Fibroblast of villous mesenchyme (primary cell): ENCODE results near the gene VAV1. TPM values are rescaled to one million over a fixed set of nuclear protein-coding genes. Genes with fewer than 3 reads are reported as not detected.
"Not testable (repeated sequence)": the region's sequence is repeated elsewhere in the genome, so short reads cannot be mapped to it uniquely, and the experiment has no call there.

ENCODE experiments used
- DNase-seq: peaks from one replicate; pipeline ENCODE4 v3.0.0-alpha.2; 2010; ENCODE audit warnings: low read depth
- H3K4me3 ChIP-seq: 2 replicates; pipeline ENCODE4 v1.5.1; 2011; ENCODE audit warnings: low read depth, mild to moderate bottlenecking, low read length
- total RNA-seq: library from RNA; depleted of rRNA; stranded (reverse); fragments of >200 nt; gene quantifications from 2 replicates; pipeline ENCODE4 v1.2.3, GENCODE V29; 2012
- TF ChIP-seq, protein P1 (sequence below): IDR thresholded peaks from 2 replicates; pipeline ENCODE4 v1.5.1; 2012; ENCODE audit warnings: low read depth, mild to moderate bottlenecking, low read length; ENCODE audit not compliant: insufficient read depth

VAV1 gene
- total RNA-seq, 1 donor = not detected

DNA sequence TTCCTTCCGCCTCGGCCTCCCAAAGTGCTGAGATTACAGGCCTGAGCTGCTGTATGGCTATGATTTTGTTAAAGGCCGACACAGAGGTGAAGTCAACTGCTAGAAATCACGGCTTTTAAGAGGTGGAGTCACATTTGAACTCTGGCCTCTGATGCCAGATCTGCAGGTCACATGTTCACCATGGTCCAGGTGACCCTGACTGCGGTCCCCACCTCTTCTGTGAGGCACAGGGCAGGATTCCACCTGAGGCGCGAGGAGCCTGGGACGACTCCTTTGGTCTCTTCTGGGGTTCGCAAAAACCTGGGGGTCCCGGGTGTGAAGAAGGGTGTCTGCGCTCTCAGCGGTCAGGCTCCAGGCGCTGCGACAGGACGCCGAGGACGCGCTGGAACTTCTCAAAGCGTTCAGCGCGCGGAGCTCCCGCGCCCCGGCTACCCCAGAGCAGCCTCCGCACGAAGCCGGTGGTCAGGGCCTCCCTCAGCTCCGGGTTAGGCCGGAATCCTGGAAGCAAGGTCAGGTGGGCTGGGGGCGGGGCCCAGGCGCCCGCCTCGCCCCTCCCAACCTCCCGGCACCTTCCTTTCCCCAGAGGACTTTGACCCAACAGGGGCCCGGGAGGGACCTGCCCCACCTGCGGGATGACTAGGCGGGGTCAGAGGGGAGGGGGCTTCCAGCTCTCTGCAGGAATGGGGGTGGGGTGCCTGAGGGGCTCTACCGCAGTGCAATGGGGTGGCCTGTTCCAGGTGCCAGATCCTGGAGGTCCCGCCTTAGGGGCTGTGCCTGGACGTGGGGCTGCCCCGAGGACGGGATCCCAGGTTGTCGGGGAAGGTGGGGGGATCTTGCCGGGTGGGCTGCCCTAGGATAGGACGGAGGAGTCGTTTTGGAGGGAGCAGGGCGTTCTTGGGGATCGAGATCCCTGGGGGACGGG is 20.0 kb upstream of the VAV1 start:
- DNase-seq = no peak
- peak overlapping the region; percentile 51 for H3K4me3 ChIP-seq
- TF ChIP-seq, protein P1, sequence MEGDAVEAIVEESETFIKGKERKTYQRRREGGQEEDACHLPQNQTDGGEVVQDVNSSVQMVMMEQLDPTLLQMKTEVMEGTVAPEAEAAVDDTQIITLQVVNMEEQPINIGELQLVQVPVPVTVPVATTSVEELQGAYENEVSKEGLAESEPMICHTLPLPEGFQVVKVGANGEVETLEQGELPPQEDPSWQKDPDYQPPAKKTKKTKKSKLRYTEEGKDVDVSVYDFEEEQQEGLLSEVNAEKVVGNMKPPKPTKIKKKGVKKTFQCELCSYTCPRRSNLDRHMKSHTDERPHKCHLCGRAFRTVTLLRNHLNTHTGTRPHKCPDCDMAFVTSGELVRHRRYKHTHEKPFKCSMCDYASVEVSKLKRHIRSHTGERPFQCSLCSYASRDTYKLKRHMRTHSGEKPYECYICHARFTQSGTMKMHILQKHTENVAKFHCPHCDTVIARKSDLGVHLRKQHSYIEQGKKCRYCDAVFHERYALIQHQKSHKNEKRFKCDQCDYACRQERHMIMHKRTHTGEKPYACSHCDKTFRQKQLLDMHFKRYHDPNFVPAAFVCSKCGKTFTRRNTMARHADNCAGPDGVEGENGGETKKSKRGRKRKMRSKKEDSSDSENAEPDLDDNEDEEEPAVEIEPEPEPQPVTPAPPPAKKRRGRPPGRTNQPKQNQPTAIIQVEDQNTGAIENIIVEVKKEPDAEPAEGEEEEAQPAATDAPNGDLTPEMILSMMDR = no peak

DNA sequence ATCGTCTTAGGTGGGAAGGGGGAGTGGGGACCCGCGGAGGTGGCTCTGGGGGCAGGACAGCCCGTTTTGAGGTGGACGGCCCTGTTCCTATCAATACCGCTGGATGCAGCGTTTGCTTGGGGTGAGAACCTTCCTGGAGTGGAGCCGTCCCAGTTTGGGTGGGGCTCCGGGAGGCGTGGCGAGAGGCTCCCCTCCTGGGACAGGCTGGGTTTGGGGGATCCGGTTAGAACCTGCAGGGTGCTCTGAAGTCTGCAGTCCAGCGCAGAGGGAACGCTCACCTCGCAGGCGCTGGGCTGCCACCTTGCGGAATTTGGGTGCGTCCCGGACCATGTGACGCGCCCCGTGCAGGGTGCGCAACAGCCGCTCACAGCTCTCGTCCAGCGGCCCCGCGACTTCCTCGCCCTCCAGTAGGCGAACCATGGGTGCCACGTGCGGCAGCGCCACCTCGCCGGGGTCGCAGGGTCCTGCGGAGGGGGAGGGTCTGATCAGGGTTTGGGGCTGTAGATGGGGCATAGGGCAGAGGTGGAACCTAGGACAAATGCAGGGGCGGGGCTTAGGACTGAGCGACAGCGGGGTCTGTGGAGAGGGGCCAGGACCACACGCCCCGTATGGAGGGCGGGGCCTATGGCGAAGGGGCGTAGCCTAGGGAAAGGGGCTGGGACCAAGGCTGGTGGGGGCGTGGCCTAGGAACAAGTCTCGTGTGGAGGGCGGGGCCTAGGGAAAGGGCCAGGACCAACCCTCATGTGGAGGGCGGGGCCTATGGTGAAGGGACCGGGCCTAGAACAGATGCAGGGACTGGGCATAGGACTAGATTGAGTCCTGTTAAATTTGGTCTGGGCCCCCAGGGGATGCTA is 19.1 kb upstream of the VAV1 start:
- TF ChIP-seq, protein P1 = peak; percentile 32
- DNase-seq = peak; percentile 67
- H3K4me3 ChIP-seq = peak overlapping the region; percentile 51

DNA sequence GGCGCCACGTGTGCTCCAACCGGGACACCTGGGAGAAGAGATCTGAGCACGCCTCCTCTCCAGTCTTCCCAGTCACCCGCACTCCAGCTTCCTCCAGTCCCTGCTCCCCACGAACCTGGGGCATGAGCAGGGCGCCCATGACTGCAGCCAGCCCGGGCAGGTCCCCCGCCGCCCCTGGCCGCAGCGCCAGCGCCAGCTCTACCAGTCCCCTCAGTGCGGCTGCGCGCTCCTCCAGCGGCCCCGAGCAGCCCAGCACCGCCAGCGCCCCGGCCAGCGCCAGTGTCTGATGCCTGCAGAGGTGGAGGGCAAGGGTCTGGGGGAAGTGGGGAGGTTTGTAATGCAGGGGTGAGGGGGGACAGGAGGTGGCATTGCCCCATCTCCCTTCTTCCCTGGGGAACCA is 18.4 kb upstream of the VAV1 start:
- TF ChIP-seq, protein P1 = no peak
- DNase-seq = no peak
- H3K4me3 ChIP-seq = no peak overlapping the region

DNA sequence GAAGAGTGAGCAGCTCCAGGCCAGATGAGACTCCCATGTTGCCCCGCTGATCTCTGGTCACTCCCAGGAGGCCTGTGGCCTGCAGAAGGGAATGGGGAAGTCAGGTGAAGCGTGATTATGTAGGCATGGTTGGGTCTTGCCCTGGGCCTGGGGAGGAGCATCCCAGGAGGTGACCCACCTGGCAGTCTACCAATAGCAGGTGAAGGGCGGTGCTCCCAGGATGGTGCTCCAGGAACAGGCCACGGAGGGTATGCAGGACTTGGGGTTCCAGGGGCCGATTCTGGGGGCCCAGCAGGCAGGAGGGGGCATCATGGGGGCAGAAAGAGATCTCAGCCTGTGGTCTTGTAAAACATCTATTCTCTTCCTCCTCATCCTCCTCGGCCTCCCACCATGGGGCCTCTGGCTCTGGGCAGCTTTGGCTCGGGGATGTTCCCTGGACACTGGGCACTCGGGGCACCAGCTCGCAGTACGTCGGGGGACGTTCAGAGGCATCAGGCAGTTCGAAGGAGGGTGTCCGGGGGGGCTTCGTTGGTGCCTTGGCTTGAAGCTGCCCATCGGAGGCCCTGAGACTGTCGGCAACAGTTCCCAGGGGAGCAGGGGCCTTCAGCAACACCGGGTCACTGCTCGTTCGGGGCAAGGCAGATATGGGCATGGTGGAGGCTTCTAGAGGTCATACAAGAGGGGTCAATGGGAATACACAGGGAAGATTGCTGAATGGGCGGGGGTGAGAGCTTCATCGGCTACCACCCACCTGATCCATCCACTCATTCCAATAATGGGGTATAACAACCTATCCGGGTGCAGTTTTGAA is 17.6 kb upstream of the VAV1 start:
- no peak overlapping the region for H3K4me3 ChIP-seq
- TF ChIP-seq, protein P1 = no peak
- DNase-seq = no peak

DNA sequence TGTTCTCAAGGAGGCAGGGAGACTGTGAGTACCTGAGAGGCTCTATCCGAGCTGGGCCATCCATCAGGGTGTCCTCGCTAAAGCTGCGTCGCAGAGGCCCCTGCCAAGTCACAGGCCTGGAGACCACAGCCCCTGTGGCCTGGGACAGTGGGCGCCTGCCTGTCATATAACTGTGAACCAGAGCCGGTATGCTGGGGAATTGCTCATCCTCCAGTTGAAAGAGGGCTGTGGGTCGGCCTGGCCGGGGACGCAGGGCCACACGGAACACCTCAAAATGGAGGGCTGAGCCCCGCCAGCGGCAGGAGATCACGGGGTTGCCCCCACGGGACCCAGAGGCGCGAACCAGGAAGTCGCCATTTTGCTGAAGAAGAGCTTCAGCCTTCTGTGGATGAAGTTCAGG is 11.9 kb upstream of the VAV1 start:
- no peak overlapping the region for H3K4me3 ChIP-seq
- DNase-seq = no peak
- TF ChIP-seq, protein P1 = no peak

DNA sequence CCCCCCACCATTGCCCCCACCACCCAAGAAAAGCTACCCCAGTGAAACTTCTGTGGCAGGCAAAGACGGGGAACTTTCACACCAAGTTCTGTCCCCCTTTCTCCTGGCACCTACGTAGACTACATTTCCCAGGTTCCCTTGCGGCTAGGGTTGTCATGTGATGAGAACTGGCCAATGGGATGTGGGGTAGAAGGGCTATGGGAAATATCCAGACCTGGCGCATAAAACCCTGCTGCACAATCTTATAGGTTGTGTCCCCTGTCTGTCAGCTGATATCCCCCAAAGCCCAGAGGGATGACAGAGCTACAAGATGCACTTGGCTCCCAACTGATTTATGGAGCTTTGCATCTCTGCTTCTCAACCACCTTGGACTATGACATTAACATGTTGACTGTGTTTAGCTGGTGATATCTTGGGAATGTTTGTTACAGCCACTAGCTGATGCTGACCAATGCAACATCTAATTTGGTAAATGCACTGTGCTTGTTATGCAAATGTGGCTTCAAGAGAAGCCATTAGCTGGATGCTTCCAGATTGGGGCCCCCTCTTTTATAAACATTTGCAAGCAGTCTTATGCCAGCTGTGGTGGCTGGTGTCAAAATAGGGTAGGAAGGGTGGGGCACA is 11.3 kb upstream of the VAV1 start:
- no peak for DNase-seq
- no peak overlapping the region for H3K4me3 ChIP-seq
- TF ChIP-seq, protein P1 = no peak

DNA sequence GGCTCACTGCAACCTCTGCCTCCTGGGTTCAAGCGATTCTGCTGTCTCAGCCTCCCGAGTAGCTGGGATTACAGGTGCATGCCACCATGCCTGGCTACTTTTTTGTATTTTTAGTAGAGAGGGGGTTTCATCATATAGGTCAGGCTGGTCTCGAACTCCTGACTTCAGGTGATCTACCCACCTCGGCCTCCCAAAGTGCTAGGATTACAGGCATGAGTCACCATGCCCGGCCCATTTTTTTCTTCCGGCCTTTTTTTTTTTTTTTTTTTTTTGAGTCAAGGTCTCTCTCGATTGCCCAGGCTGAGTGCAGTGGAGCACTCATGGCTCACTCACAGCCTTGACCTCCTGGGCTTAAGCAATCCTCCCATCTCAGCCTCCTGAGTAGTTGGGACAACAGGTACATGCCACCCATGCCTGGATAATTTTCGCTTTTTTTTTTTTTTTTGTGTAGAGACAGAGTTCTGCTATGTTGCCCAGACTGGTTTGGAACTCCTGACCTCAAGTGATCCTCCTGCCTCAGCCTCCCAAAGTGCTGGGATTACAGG is 10.2 kb upstream of the VAV1 start:
- not testable (repeated sequence) for DNase-seq

More for the DNA sequence above, 10.2 kb upstream of the VAV1 start:
- not testable (repeated sequence) for H3K4me3 ChIP-seq
